Measurements from ENCODE around the gene PTS.

GRCh38 chr11:112247201-112247600 lies 21.0 kb downstream of the PTS start:
- TF ChIP-seq ZNF274 (IDR thresholded peaks at IDR 0.05; ENCODE audit: low read depth, low read length) (no peak), YY1 (IDR thresholded peaks at IDR 0.05; ENCODE audit: insufficient read depth, insufficient read length) (no peak), SUZ12 (IDR thresholded peaks at IDR 0.05; ENCODE audit: extremely low read depth, insufficient read depth, insufficient read length) (no peak)
